GM12878 (cell line): Measurements from ENCODE around the gene UGGT2. TPM values are rescaled to one million over a fixed set of nuclear protein-coding genes. Genes with fewer than 3 reads are reported as not detected.

Experiments used
- ATAC-seq: fragments of 200-7000 bp; cut with Tn5 transposase; 3 replicates; pipeline ENCODE4 v1.9.1; 2020; ENCODE audit warnings: mild to moderate bottlenecking, moderate library complexity
- BruUV-seq: library from RNA; stranded (reverse); fragments of 400-500 nt; replicated peaks from 2 replicates; lab custom pipeline; 2021; lab: Mats Ljungman, UMichigan
- CTCF ChIA-PET: fragments of 300-600 bp; sonication (Branson Sonifier 250); formaldehyde crosslinking; extraction: SDS; loops from one replicate; lab custom pipeline; 2021; ENCODE audit warnings: inconsistent platforms; lab: Yijun Ruan, JAX
- POLR2A ChIA-PET: fragments of 350-600 bp; formaldehyde crosslinking; extraction: SDS; loops from one replicate; lab custom pipeline; 2021; ENCODE audit warnings: inconsistent platforms; lab: Charles Lee
- RAD21 ChIA-PET: fragments of 300-600 bp; sonication (Branson Sonifier 250); formaldehyde crosslinking; loops from one replicate; lab custom pipeline; 2023; ENCODE audit warnings: antibody characterized with exemption; ENCODE audit not compliant: unreplicated experiment; lab: Charles Lee
- SMC1A ChIA-PET: fragments of 300-600 bp; sonication (Branson Sonifier 250); formaldehyde crosslinking; loops from one replicate; lab custom pipeline; 2023; ENCODE audit not compliant: unreplicated experiment, uncharacterized antibody; lab: Charles Lee
- DNase-seq: peaks from one replicate; pipeline ENCODE4 v3.0.0-alpha.2; 2011; ENCODE audit warnings: low read depth, low spot score
- FAIRE-seq: peaks from 3 replicates; lab custom pipeline; 2011; peaks lifted over from hg19 to GRCh38; lab: Jason Lieb, UNC
- H2AFZ ChIP-seq: 2 replicates; pipeline ENCODE4 v1.6.0; 2011; ENCODE audit warnings: low read depth, low read length, control low read depth; ENCODE audit not compliant: control insufficient read depth
- H3K27ac ChIP-seq: 2 replicates; pipeline ENCODE4 v1.5.1; 2011; ENCODE audit warnings: control low read depth; ENCODE audit not compliant: control insufficient read depth, insufficient read depth
- H3K27me3 ChIP-seq, 2 experiments: replicated peaks in 1 of 2; 2 replicates each; pipeline versions ENCODE4 v1.6.0 to v1.6.1; 2011; ENCODE audit warnings: low read length in 1 of 2; ENCODE audit not compliant: control insufficient read depth in 2 of 2, insufficient read depth in 2 of 2
- H3K36me3 ChIP-seq, 2 experiments: 2 replicates each; pipeline ENCODE4 v1.5.1; 2011; ENCODE audit warnings: low read length in 1 of 2; ENCODE audit not compliant: control insufficient read depth in 2 of 2, insufficient read depth in 2 of 2
- H3K4me1 ChIP-seq: 2 replicates; pipeline ENCODE4 v1.6.1; 2011; ENCODE audit warnings: mild to moderate bottlenecking, low read length, moderate library complexity, mixed read lengths; ENCODE audit not compliant: control insufficient read depth, insufficient read depth
- H3K4me2 ChIP-seq: 2 replicates; pipeline ENCODE4 v1.6.0; 2011; ENCODE audit warnings: control low read depth; ENCODE audit not compliant: control insufficient read depth, insufficient read depth
- H3K4me3 ChIP-seq: fragments of 200-600 bp; sonication (generic); 2 replicates; pipeline ENCODE4 v1.5.1; 2016
- H3K79me2 ChIP-seq: 2 replicates; pipeline ENCODE4 v1.6.0; 2011; ENCODE audit warnings: low read length; ENCODE audit not compliant: control insufficient read depth, insufficient read depth
- H3K9ac ChIP-seq: 2 replicates; pipeline ENCODE4 v1.8.0; 2011; ENCODE audit warnings: low read length, control low read depth, mixed read lengths; ENCODE audit not compliant: control insufficient read depth, insufficient read depth
- H3K9me3 ChIP-seq: replicated peaks from 3 replicates; pipeline ENCODE4 v1.5.1; 2011; ENCODE audit warnings: mild to moderate bottlenecking, low read length; ENCODE audit not compliant: control insufficient read depth, insufficient read depth
- H4K20me1 ChIP-seq: 2 replicates; pipeline ENCODE4 v1.6.0; 2011; ENCODE audit not compliant: control insufficient read depth, insufficient read depth
- HDAC6 ChIP-seq: fragments of 200-600 bp; sonication (generic); IDR thresholded peaks from one replicate; pipeline ENCODE4 v1.8.0; 2017; ENCODE audit warnings: antibody characterized with exemption; ENCODE audit not compliant: unreplicated experiment
- JUNB ChIP-seq: IDR thresholded peaks from 2 replicates; pipeline ENCODE4 v1.6.1; 2016; ENCODE audit warnings: antibody characterized with exemption, mild to moderate bottlenecking
- NKRF ChIP-seq: fragments of 450-650 bp; conservative IDR thresholded peaks from 2 replicates; pipeline ENCODE4 v1.6.1; 2017; ENCODE audit warnings: mild to moderate bottlenecking, moderate library complexity
- TCF12 ChIP-seq: IDR thresholded peaks from 2 replicates; pipeline ENCODE4 v1.6.1; 2011; ENCODE audit warnings: low read depth, mild to moderate bottlenecking, low read length
- ZBTB4 ChIP-seq: fragments of 450-650 bp; formaldehyde crosslinking; IDR thresholded peaks from 2 replicates; pipeline ENCODE4 v1.4.0; 2022; ENCODE audit warnings: mild to moderate bottlenecking, moderate library complexity
- ZBTB40 ChIP-seq: fragments of 450-650 bp; IDR thresholded peaks from 2 replicates; pipeline ENCODE4 v1.6.1; 2016; ENCODE audit warnings: mild to moderate bottlenecking, moderate library complexity, borderline replicate concordance
- ZNF207 ChIP-seq: fragments of 450-650 bp; IDR thresholded peaks from 2 replicates; pipeline ENCODE4 v1.6.1; 2014; ENCODE audit warnings: antibody characterized with exemption, mild to moderate bottlenecking, borderline replicate concordance
- ZNF592 ChIP-seq: fragments of 450-650 bp; IDR thresholded peaks from 2 replicates; pipeline ENCODE4 v1.6.1; 2017; ENCODE audit warnings: mild to moderate bottlenecking, moderate library complexity
- WGBS: methylation state at CpG from one replicate; pipeline ENCODE4 v1.1.6; 2016; ENCODE audit warnings: low lambda C conversion rate; ENCODE audit not compliant: insufficient replicate concordance, insufficient coverage; ENCODE audit errors: missing lambda C conversion rate; 5-methylcytosine and 5-hydroxymethylcytosine counted together
- in situ Hi-C: fragments of 300-500 bp; cut with MboI; formaldehyde crosslinking; loops from 9 replicates; pipeline ENCODE4 v1.14.3; 2018; ENCODE audit warnings: mixed read lengths
- intact Hi-C: fragments of 100-400 bp; cut with micrococcal nuclease; formaldehyde crosslinking; loops from one replicate; pipeline ENCODE4 v1.14.2; 2022; ENCODE audit not compliant: unreplicated experiment
- polyA plus RNA-seq, 11 experiments: library from polyadenylated mRNA; depleted of rRNA in 4 of 11; unstranded in 6 of 11; stranded (reverse) in 5 of 11; fragments of >200 nt; fragmentation: Nextera tagmentation in 4 of 11; fragmentation: Illumina TruSeq in 1 of 11; extraction: Ambion mirVana in 4 of 11; extraction: Trizol in 1 of 11; gene quantifications; 1 replicate in 1 of 11; 2 replicates in 10 of 11; pipeline versions ENCODE4 v1.2.1 to v1.2.3, GENCODE V29; 2011 to 2016; ENCODE audit warnings: inconsistent platforms in 2 of 11, missing spikeins in 2 of 11, low read depth in 1 of 11
- total RNA-seq, 4 experiments: library from RNA; depleted of rRNA in 3 of 4; stranded (reverse); fragments of >200 nt in 3 of 4; fragmentation: Illumina TruSeq in 1 of 4; extraction: Trizol in 1 of 4; gene quantifications; 2 replicates each; pipeline versions ENCODE4 v1.2.1 to v1.2.3, GENCODE V29; 2013 to 2021

UGGT2 gene
- total and polyA plus RNA-seq, 10 of the 15 experiments (the other 5 are each of a cell fraction or from before 2014, with no cell fraction given), result 4.9 to 29.0 (median 17.3) TPM

- no peak for TF ChIP-seq ZNF592
- TF ChIP-seq ZBTB4 (CRISPR knock-in tag), result no peak
- TF ChIP-seq, all 136 proteins: peak for 0
Measured at GRCh38 chr13:95968906-95969305, 84.3 kb downstream of the UGGT2 start (continued).

GRCh38 chr13:95957331-95957730, 95.9 kb downstream of the UGGT2 start:
- Histone ChIP-seq H3K9ac (no peak overlapping the region), H3K27ac (no peak overlapping the region), H3K27me3 (no peaks in the 10 kb centered on the region), H2AFZ (no peak overlapping the region), H3K4me2 (no peak overlapping the region), H4K20me1 (no peaks in the 10 kb centered on the region), H3K36me3 (peaks cover 0 to 3% of the 10 kb centered on the region in 2 experiments; a peak in 1 of 4 replicates), H3K4me1 (no peaks in the 10 kb centered on the region), H3K9me3 (peaks cover 11% of the 10 kb centered on the region), H3K79me2 (no peaks in the 10 kb centered on the region), H3K4me3 (no peak overlapping the region)
- FAIRE-seq, result no peak
- intact Hi-C loops, result no loop called here
- no TSS peak for BruUV-seq
- ChIA-PET SMC1A (no interaction called here), POLR2A (no interaction called here), RAD21 (no interaction called here), CTCF (no interaction called here)
- no peak for ATAC-seq
- TF ChIP-seq ZNF207, result no peak
- no peak for TF ChIP-seq ZBTB40
- no peak for TF ChIP-seq TCF12
- TF ChIP-seq HDAC6, result no peak
- TF ChIP-seq NKRF, result no peak
- no peak for TF ChIP-seq JUNB
- in situ Hi-C loops, result no loop called here
- 72% methylated on average over 2 of the region's 2 CpGs for WGBS
- no peak for DNase-seq
